Sigmoid colon (tissue), 7 donors: ENCODE results near the gene DEFB123. TPM values are rescaled to one million over a fixed set of nuclear protein-coding genes. Genes with fewer than 3 reads are reported as not detected.
"Not testable (repeated sequence)": the region's sequence is repeated elsewhere in the genome, so short reads cannot be mapped to it uniquely, and the experiment has no call there.

Experiments used
- DNase-seq: peaks from one replicate; pipeline ENCODE4 v3.0.0-alpha.2; 2019
- H3K27ac ChIP-seq, 4 donors: fragments of 200-600 bp; sonication (generic); one replicate each; pipeline ENCODE4 v1.5.1; 2016 to 2019; ENCODE audit warnings: mild to moderate bottlenecking in 1 of 4
- H3K27me3 ChIP-seq, 3 donors: fragments of 200-600 bp; sonication (generic); one replicate each; pipeline ENCODE4 v1.5.1; 2019; ENCODE audit warnings: mild to moderate bottlenecking in 1 of 3
- H3K36me3 ChIP-seq, 4 donors: fragments of 200-600 bp; sonication (generic); one replicate each; pipeline ENCODE4 v1.5.1; 2016 to 2019
- H3K4me1 ChIP-seq, 4 donors: fragments of 200-600 bp; sonication (generic); one replicate each; pipeline ENCODE4 v1.5.1; 2017 to 2019
- H3K4me3 ChIP-seq, 4 donors: fragments of 200-600 bp; sonication (generic); one replicate each; pipeline ENCODE4 v1.5.1; 2017 to 2019; ENCODE audit warnings: mild to moderate bottlenecking in 2 of 4, moderate library complexity in 1 of 4
- H3K9me3 ChIP-seq, 4 donors: fragments of 200-600 bp in 3 of 4; sonication (generic) in 3 of 4; one replicate each; pipeline versions ENCODE4 v1.5.1 to v1.6.1; 2013 to 2019
- CTCF ChIP-seq, 4 experiments: fragments of 450-650 bp in 3 of 4; fragments of 200-600 bp in 1 of 4; IDR thresholded peaks; one replicate each; pipeline ENCODE4 v1.5.1; 2016 to 2019; ENCODE audit warnings: antibody characterized with exemption in 4 of 4, mild to moderate bottlenecking in 3 of 4, moderate library complexity in 2 of 4
- EP300 ChIP-seq, 4 donors: sonication (generic); formaldehyde crosslinking; IDR thresholded peaks; one replicate each; pipeline ENCODE4 v1.6.1; 2017; ENCODE audit warnings: antibody characterized with exemption in 4 of 4
- POLR2A ChIP-seq, 2 donors: fragments of 450-650 bp; IDR thresholded peaks; one replicate each; pipeline ENCODE4 v1.6.1; 2016; ENCODE audit warnings: antibody characterized with exemption in 2 of 2, mild to moderate bottlenecking in 2 of 2, moderate library complexity in 2 of 2
- POLR2AphosphoS5 ChIP-seq, 4 donors: sonication (generic); formaldehyde crosslinking; IDR thresholded peaks; one replicate each; pipeline ENCODE4 v1.6.1; 2017; ENCODE audit warnings: antibody characterized with exemption in 4 of 4
- WGBS, 2 donors: extraction: QIAGEN DNeasy Blood & Tissue Kit; methylation state at CpG; one replicate each; pipeline ENCODE4 v1.1.7; 2013; 5-methylcytosine and 5-hydroxymethylcytosine counted together
- intact Hi-C: fragments of 100-400 bp; cut with DNase I; formaldehyde crosslinking; loops from one replicate; pipeline ENCODE4 v1.15.1; 2023
- polyA plus RNA-seq, 3 donors: library from polyadenylated mRNA; stranded (reverse); fragments of 200-250 nt; gene quantifications; one replicate each; pipeline ENCODE4 v1.2.3, GENCODE V29; 2013
- total RNA-seq, 4 donors: library from RNA; depleted of rRNA; stranded (reverse); fragments of >200 nt; gene quantifications; one replicate each; pipeline ENCODE4 v1.1.0, GENCODE V29; 2016
- donor health status: healthy with polysubstance abuse.
- donor health status: Bipolar disorder and iron deficiency.
- donor health status: healthy.

The DEFB123 gene
- total and polyA plus RNA-seq, 7 donors, result not detected

- no peak overlapping the region for H3K27ac ChIP-seq
- no peaks in the 10 kb centered on the region for H3K9me3 ChIP-seq
- H3K4me3 ChIP-seq, result no peak overlapping the region
- H3K36me3 ChIP-seq, result no peaks in the 10 kb centered on the region
- no peaks in the 10 kb centered on the region for H3K27me3 ChIP-seq
- no peak for DNase-seq
- WGBS, 2 donors, result 66 to 69% methylated on average over 4 of the region's 4 CpGs
- TF ChIP-seq CTCF (IDR thresholded peaks at IDR 0.05) (no peak), POLR2A (IDR thresholded peaks at IDR 0.05) (no peak), POLR2AphosphoS5 (IDR thresholded peaks at IDR 0.05) (no peak), EP300 (IDR thresholded peaks at IDR 0.05) (no peak)
- intact Hi-C loops, result no loop called here
- no peaks in the 10 kb centered on the region for H3K4me1 ChIP-seq
Observed at GRCh38 chr20:31430568-31431115, 9.8 kb upstream of the DEFB123 start.

DNA sequence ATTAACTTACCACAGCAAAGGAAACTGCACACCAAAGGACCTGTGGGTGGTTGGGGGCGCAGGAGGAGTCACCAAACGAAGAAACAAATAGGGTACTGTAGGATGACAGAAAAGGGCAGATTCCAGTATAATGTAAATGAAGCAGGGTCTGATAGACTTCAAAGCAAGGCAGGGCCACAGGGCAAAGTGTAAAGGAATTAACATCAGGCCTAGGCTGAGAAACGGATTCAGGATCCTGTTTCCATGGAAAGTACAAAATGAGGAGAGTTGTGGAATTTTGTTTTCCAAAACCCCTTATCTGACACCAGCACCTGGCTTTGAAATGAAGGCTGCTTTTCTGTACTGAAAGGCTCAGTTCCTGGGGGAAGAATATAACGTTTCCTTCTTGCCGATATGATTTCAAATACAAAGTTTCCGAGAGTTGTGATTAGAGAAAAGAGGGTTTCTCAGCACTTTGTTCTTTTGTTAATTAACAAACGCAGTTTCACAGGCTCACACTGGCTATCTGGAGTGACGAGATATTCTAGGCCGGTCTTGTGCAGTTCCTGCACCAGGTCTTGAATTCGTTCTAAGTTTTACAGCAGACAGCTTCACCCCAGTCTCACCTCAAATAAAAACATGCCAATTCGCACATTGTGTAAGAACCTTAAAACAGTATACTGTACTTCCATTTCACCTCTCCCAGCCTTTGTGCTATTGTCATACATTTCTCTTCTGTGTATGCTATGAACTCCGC is 5.8 kb downstream of the DEFB123 start:
- Histone ChIP-seq H3K4me3 (no peak overlapping the region), H3K9me3 (no peaks in the 10 kb centered on the region), H3K4me1 (no peaks in the 10 kb centered on the region), H3K36me3 (no peaks in the 10 kb centered on the region), H3K27me3 (no peaks in the 10 kb centered on the region), H3K27ac (no peak overlapping the region)
- 75 to 77% methylated on average over 12 of the region's 12 CpGs for WGBS, 2 donors
- no peak for TF ChIP-seq POLR2AphosphoS5 (IDR thresholded peaks at IDR 0.05)
- no peak for TF ChIP-seq EP300 (IDR thresholded peaks at IDR 0.05)
- TF ChIP-seq CTCF (IDR thresholded peaks at IDR 0.05), result no peak
- TF ChIP-seq POLR2A (IDR thresholded peaks at IDR 0.05), result no peak
- intact Hi-C loops, result no loop called here
- no peak for DNase-seq

GRCh38 chr20:31449511-31450414 is 9.3 kb downstream of the DEFB123 start:
- intact Hi-C loops, result no loop called here

GRCh38 chr20:31452575-31452974 is 12.1 kb downstream of the DEFB123 start:
- no peak for TF ChIP-seq CTCF (IDR thresholded peaks at IDR 0.05)
- TF ChIP-seq EP300 (IDR thresholded peaks at IDR 0.05), result no peak
- no peak for TF ChIP-seq POLR2AphosphoS5 (IDR thresholded peaks at IDR 0.05)
- TF ChIP-seq POLR2A (IDR thresholded peaks at IDR 0.05), result no peak
- Histone ChIP-seq H3K27me3 (no peaks in the 10 kb centered on the region), H3K36me3 (no peaks in the 10 kb centered on the region), H3K9me3 (no peaks in the 10 kb centered on the region), H3K4me3 (no peak overlapping the region), H3K4me1 (no peaks in the 10 kb centered on the region), H3K27ac (no peak overlapping the region)
- no peak for DNase-seq
- intact Hi-C loops, result no loop called here
- WGBS, 2 donors, result 83 to 85% methylated on average over 2 of the region's 2 CpGs

More at GRCh38 chr20:31449511-31450414, 9.3 kb downstream of the DEFB123 start:
- no peak for DNase-seq
- H3K36me3 ChIP-seq, result no peaks in the 10 kb centered on the region
- no peaks in the 10 kb centered on the region for H3K9me3 ChIP-seq
- 70 to 75% methylated on average over 8 of the region's 8 CpGs for WGBS, 2 donors
- H3K4me1 ChIP-seq, result no peaks in the 10 kb centered on the region
- TF ChIP-seq POLR2A (IDR thresholded peaks at IDR 0.05), result no peak
- no peak overlapping the region for H3K4me3 ChIP-seq
- H3K27me3 ChIP-seq, result no peaks in the 10 kb centered on the region
- no peak overlapping the region for H3K27ac ChIP-seq

- intact Hi-C loops, result no loop called here
- Histone ChIP-seq H3K9me3 (no peaks in the 10 kb centered on the region), H3K36me3 (no peaks in the 10 kb centered on the region), H3K27me3 (peaks cover 0 to 11% (median 0%) of the 10 kb centered on the region in 3 donors), H3K4me3 (no peak overlapping the region), H3K27ac (no peak overlapping the region), H3K4me1 (no peaks in the 10 kb centered on the region)
- DNase-seq, result no peak
- WGBS, 2 donors, result 92 to 95% methylated on average over 1 of the region's 1 CpG
- TF ChIP-seq POLR2AphosphoS5 (IDR thresholded peaks at IDR 0.05) (no peak), CTCF (IDR thresholded peaks at IDR 0.05) (no peak), EP300 (IDR thresholded peaks at IDR 0.05) (no peak), POLR2A (IDR thresholded peaks at IDR 0.05) (no peak)
Observed at GRCh38 chr20:31454361-31454760, 13.9 kb downstream of the DEFB123 start.

DNA sequence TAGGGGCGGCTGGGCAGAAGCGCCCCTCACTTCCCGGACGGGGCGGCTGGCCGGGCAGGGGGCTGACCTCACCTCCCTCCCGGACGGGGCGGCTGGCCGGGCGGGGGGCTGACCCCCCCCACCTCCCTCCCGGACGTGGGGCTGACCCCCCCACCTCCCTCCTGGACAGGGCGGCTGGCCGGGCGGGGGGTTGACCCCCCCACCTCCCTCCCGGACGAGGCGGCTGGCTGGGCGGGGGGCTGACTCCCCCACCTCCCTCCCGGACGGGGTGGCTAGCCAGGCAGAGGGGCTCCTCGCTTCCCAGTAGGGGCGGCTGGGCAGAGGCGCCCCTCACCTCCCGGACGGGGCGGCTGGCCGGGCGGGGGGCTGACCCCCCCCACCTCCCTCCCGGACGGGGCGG is 30.5 kb downstream of the DEFB123 start:
- intact Hi-C loops, H3K4me3 ChIP-seq, H3K9me3 ChIP-seq, H3K36me3 ChIP-seq, DNase-seq, H3K27ac ChIP-seq: not testable (repeated sequence)
- peaks cover 9 to 17% (median 10%) of the 10 kb centered on the region in 3 donors for H3K27me3 ChIP-seq
- 93 to 95% methylated on average over 23 to 27 of the region's 33 CpGs for WGBS, 2 donors
- H3K4me1 ChIP-seq, result peaks cover 0 to 15% (median 10%) of the 10 kb centered on the region in 4 donors
